Adrenal gland (tissue), 5 donors: ENCODE results near the gene OSMR.
A peak's percentile ranks its signal among the peaks of the same experiment; 100 is the strongest.

Experiments
- CTCF ChIP-seq, 6 experiments: fragments of 450-650 bp in 4 of 6; fragments of 200-600 bp in 2 of 6; sonication (generic) in 1 of 6; IDR thresholded peaks; 1 replicate in 5 of 6; 2 replicates in 1 of 6; pipeline versions ENCODE4 v1.5.1 to v1.8.0; 2016 to 2021; ENCODE audit warnings: antibody characterized with exemption in 6 of 6, mild to moderate bottlenecking in 2 of 6, moderate library complexity in 1 of 6
- POLR2A ChIP-seq, 2 donors: fragments of 450-650 bp; IDR thresholded peaks; one replicate each; pipeline ENCODE4 v1.6.1; 2017; ENCODE audit warnings: antibody characterized with exemption in 2 of 2, mild to moderate bottlenecking in 2 of 2, moderate library complexity in 1 of 2
- donor health status: DM: no; HTN: no; CAD: no.

GRCh38 chr5:38809388-38810359 is 36.1 kb upstream of the OSMR start:
- TF ChIP-seq CTCF (IDR thresholded peaks at IDR 0.05), result peak; percentile 69 to 93 (median 86)
- TF ChIP-seq POLR2A (IDR thresholded peaks at IDR 0.05), result no peak
